H1 (cell line): ENCODE results near the gene KIAA0930. TPM values are rescaled to one million over a fixed set of nuclear protein-coding genes. Genes with fewer than 3 reads are reported as not detected.

ENCODE experiments used
- CEBPB ChIP-seq: IDR thresholded peaks from 2 replicates; pipeline ENCODE4 v1.6.1; 2012; ENCODE audit warnings: low read depth, low read length
- KDM1A ChIP-seq: fragments of 200-600, 300-600 bp; sonication (generic); IDR thresholded peaks from 2 replicates; pipeline ENCODE4 v1.7.1; 2016; ENCODE audit warnings: mild to moderate bottlenecking, low read length, borderline replicate concordance
- polyA plus RNA-seq, 7 experiments: library from polyadenylated mRNA; depleted of rRNA in 3 of 7; stranded (reverse) in 5 of 7; unstranded in 2 of 7; fragments of >200 nt in 5 of 7; fragments of 200-250 nt in 2 of 7; gene quantifications; 1 replicate in 5 of 7; 2 replicates in 1 of 7; 4 replicates in 1 of 7; pipeline versions ENCODE4 v1.2.1 to v1.2.3, GENCODE V29; 2011 to 2013; ENCODE audit warnings: missing spikeins in 2 of 7, mixed read lengths in 2 of 7
- total RNA-seq: library from RNA; stranded (reverse); fragmentation: NEBNext Ultra II Directional; extraction: Animal tissue kit (Norgen Biotek cat#: 25700); gene quantifications from 2 replicates; pipeline ENCODE4 v1.2.1, GENCODE V29; 2021

The KIAA0930 gene
- total and polyA plus RNA-seq, 2 of the 8 experiments (the other 6 are each of a cell fraction or from before 2014, with no cell fraction given), result 61.9 to 66.1 TPM

DNA sequence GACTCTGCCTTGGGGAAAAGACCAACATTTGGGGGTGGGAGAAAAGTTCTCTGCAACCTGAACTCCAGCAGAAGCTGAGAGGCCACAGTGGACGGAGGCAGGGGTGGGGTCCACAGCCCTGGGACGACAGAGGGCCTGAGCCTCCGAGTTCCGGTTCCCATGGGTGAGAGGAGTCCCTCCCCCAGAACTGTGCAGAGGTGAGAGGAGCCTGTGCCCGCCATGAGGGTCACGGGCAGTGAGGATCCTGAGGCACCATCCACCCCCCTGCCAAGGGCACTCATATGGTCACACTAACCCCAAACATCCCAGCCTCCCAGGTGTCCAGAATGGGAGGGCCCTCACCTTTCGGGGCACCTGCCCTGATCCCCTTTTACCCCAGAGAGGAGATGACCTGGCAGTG, 30.5 kb downstream of the KIAA0930 start (continued):
- TF ChIP-seq KDM1A (no peak), CEBPB (no peak)
